ENCODE results near the gene C1GALT1. TPM values are rescaled to one million over a fixed set of nuclear protein-coding genes. Genes with fewer than 3 reads are reported as not detected.

The C1GALT1 gene
- total RNA-seq, 1 experiment from 2014 or later: 97.0 TPM

DNA sequence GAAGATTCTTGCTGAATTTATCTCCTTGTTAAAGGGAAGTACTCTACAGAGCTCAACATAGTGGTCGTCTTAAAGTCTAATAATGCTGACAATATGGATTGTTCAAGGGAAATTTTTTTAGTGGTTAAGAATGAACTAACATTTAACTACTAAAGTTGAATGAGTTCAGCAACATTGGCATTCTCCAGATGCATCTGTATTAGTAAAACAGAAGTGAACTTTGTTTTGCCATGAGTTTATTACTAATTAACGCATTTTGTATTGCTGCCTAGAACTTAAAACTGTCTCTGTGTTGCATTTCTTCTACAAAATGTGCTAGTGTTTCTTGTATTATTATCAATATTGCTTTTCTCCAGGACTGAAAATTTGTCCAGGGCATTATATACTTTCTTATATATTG, 67.5 kb downstream of the C1GALT1 start:
- CTCF ChIA-PET: interaction anchor here (1.1 kb wide), 1 partner anchor 68 kb away, joined by 3 read pairs; the partner anchor contains the start of gene C1GALT1
- no peak for DNase-seq
- intact Hi-C loops (cut with micrococcal nuclease; ENCODE audit: unreplicated experiment): no loop called here
- no TSS peak for BruUV-seq (replicated peaks)
- no peak overlapping the region for H3K4me3 Mint-ChIP-seq (ENCODE audit: low read depth, unreplicated experiment)
- no peaks in the 10 kb centered on the region for H3K27me3 Mint-ChIP-seq (ENCODE audit: unreplicated experiment)
- no peak overlapping the region for H3K27ac Mint-ChIP-seq (ENCODE audit: unreplicated experiment)
- TF ChIP-seq, protein P1, sequence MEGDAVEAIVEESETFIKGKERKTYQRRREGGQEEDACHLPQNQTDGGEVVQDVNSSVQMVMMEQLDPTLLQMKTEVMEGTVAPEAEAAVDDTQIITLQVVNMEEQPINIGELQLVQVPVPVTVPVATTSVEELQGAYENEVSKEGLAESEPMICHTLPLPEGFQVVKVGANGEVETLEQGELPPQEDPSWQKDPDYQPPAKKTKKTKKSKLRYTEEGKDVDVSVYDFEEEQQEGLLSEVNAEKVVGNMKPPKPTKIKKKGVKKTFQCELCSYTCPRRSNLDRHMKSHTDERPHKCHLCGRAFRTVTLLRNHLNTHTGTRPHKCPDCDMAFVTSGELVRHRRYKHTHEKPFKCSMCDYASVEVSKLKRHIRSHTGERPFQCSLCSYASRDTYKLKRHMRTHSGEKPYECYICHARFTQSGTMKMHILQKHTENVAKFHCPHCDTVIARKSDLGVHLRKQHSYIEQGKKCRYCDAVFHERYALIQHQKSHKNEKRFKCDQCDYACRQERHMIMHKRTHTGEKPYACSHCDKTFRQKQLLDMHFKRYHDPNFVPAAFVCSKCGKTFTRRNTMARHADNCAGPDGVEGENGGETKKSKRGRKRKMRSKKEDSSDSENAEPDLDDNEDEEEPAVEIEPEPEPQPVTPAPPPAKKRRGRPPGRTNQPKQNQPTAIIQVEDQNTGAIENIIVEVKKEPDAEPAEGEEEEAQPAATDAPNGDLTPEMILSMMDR (IDR thresholded peaks at IDR 0.05; ENCODE audit: unreplicated experiment): no peak
- H3K4me1 Mint-ChIP-seq (ENCODE audit: low read depth, unreplicated experiment): no peaks in the 10 kb centered on the region
- no peaks in the 10 kb centered on the region for H3K36me3 Mint-ChIP-seq (ENCODE audit: insufficient read depth, unreplicated experiment)
- H3K9me3 Mint-ChIP-seq (ENCODE audit: low read depth, unreplicated experiment): no peaks in the 10 kb centered on the region

DNA sequence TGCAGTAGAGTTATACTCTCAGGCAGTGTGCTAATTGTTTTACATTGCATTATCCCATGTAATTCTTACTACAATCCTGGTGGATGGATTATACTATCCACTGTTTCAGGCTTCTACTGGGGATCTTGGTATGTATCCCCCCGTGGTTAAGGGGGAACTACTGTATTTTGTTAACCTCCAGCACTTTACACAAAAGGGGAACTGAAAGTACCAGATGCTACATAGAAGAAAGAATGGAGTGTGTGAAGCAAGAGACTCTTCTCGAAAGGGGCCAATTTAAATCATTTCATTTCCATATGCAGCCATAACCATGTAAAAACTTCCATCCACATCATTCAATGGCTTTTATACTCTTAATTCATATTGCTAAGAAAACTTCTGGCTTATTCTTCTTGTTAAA, 69.4 kb downstream of the C1GALT1 start:
- Mint-ChIP-seq H3K9me3 (ENCODE audit: low read depth, unreplicated experiment) (no peaks in the 10 kb centered on the region), H3K27me3 (ENCODE audit: unreplicated experiment) (no peaks in the 10 kb centered on the region), H3K4me3 (ENCODE audit: low read depth, unreplicated experiment) (no peak overlapping the region), H3K27ac (ENCODE audit: unreplicated experiment) (no peak overlapping the region), H3K4me1 (ENCODE audit: low read depth, unreplicated experiment) (no peaks in the 10 kb centered on the region), H3K36me3 (ENCODE audit: insufficient read depth, unreplicated experiment) (no peaks in the 10 kb centered on the region)
- TF ChIP-seq, protein P1 (IDR thresholded peaks at IDR 0.05; ENCODE audit: unreplicated experiment): no peak
- CTCF ChIA-PET: no interaction called here
- no TSS peak for BruUV-seq (replicated peaks)
- intact Hi-C loops (cut with micrococcal nuclease; ENCODE audit: unreplicated experiment): no loop called here
- DNase-seq: no peak

DNA sequence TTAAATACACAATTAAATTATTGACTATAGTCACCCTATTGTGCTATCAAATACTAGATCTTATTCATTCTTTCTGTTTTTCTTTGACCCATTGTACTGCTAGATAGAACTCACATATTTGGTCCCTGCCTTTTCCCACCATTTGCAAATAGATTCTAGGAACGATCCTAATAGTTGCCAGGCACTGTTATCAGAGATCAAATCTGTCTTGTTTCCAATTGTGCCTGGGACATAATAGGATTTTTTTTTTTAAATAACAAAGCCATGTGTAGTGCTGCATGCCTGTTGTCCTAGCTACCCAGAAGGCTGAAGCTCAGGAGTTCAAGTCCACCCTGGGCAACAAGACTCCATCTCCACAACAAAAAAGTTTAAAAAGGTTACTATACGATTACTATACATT, 72.0 kb downstream of the C1GALT1 start:
- no TSS peak for BruUV-seq (replicated peaks)
- H3K27me3 Mint-ChIP-seq (ENCODE audit: unreplicated experiment): no peaks in the 10 kb centered on the region
- DNase-seq: no peak
- TF ChIP-seq, protein P1 (IDR thresholded peaks at IDR 0.05; ENCODE audit: unreplicated experiment): no peak
- H3K36me3 Mint-ChIP-seq (ENCODE audit: insufficient read depth, unreplicated experiment): no peaks in the 10 kb centered on the region
- intact Hi-C loops (cut with micrococcal nuclease; ENCODE audit: unreplicated experiment): no loop called here
- CTCF ChIA-PET: interaction anchor here (0.6 kb wide), 1 partner anchor 878 kb away, joined by 6 read pairs; no protein-coding TSS in a partner anchor
- no peak overlapping the region for H3K27ac Mint-ChIP-seq (ENCODE audit: unreplicated experiment)
- no peaks in the 10 kb centered on the region for H3K9me3 Mint-ChIP-seq (ENCODE audit: low read depth, unreplicated experiment)
- H3K4me1 Mint-ChIP-seq (ENCODE audit: low read depth, unreplicated experiment): no peaks in the 10 kb centered on the region
- H3K4me3 Mint-ChIP-seq (ENCODE audit: low read depth, unreplicated experiment): no peak overlapping the region

DNA sequence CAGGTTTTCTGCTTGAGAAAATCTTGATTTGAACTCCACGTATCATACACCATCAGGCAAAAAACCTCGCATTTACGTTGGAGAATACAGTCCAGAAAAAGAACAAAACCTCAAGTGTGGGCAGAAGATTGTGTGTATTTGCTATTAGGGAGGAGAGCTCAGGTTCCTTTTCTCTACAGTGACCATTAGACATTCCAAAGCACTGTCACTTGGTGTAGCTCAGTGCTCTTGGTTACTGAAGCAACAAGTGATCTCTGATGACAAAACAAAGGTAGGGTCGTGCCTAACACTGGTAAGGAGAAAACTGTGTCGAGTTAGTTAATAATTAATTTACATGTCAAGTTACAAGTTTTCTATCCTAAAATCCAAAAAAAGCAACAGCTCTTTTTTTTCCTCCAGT, 72.6 kb downstream of the C1GALT1 start:
- H3K9me3 Mint-ChIP-seq (ENCODE audit: low read depth, unreplicated experiment): no peaks in the 10 kb centered on the region
- no peaks in the 10 kb centered on the region for H3K4me1 Mint-ChIP-seq (ENCODE audit: low read depth, unreplicated experiment)
- BruUV-seq (replicated peaks): no TSS peak
- H3K27me3 Mint-ChIP-seq (ENCODE audit: unreplicated experiment): no peaks in the 10 kb centered on the region
- TF ChIP-seq, protein P1 (IDR thresholded peaks at IDR 0.05; ENCODE audit: unreplicated experiment): no peak
- H3K4me3 Mint-ChIP-seq (ENCODE audit: low read depth, unreplicated experiment): no peak overlapping the region
- CTCF ChIA-PET: no interaction called here
- H3K27ac Mint-ChIP-seq (ENCODE audit: unreplicated experiment): no peak overlapping the region
- H3K36me3 Mint-ChIP-seq (ENCODE audit: insufficient read depth, unreplicated experiment): no peaks in the 10 kb centered on the region
- intact Hi-C loops (cut with micrococcal nuclease; ENCODE audit: unreplicated experiment): loop anchor here (5.0 kb wide), 1 partner anchor 153 kb away; no protein-coding TSS in a partner anchor
- no peak for DNase-seq

All from Calu3 (cell line).